HG03139 (cell line): ENCODE data around the gene OSER1.

Experiments
- ATAC-seq: cut with Tn5 transposase; IDR thresholded peaks from one replicate; pipeline ENCODE4 v1.9.1; 2021; ENCODE audit not compliant: unreplicated experiment

Gene OSER1

GRCh38 chr20:44228465-44229258 lies 18.1 kb upstream of the OSER1 start:
- no peak for ATAC-seq

DNA sequence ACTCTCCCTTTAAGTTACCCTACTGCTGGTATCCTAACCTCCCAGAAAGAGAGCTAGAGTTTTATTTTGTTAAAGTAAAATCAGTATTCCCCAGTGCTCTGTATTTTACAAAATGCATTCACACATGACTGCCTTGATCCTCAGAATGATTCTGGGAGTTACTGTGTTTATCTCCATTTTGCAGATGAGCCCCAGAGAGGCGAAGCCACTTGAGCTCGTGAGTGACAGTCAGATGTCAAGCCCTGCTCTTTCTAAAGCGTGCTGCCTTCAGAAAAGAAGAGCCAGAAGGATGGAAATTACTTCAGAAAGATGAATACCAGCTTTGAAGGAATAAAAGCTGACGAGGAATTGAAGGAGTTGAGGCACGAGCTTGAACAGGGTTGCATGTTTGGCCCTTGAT lies 14.1 kb upstream of the OSER1 start:
- no peak for ATAC-seq

DNA sequence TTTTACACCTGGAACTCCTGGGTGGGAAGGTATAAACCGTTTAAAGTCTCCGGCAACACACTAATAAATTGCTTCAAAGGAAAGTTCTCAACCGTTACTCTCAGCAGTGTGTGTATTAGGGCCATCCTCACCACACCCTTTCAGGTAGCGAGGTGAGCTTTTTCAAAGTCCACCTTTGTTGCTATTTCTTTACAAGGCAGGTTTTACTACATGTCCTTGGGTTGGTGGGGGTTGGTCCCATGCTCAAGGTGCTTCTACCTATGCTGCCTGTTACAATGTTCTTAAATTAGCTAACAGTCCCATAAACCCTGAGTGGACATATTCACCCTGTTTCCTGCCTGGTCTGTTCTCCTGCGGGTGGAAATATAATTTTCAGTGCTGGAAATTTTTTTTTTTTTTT lies 13.2 kb upstream of the OSER1 start:
- no peak for ATAC-seq

GRCh38 chr20:44222633-44223368 lies 12.2 kb upstream of the OSER1 start:
- no peak for ATAC-seq

DNA sequence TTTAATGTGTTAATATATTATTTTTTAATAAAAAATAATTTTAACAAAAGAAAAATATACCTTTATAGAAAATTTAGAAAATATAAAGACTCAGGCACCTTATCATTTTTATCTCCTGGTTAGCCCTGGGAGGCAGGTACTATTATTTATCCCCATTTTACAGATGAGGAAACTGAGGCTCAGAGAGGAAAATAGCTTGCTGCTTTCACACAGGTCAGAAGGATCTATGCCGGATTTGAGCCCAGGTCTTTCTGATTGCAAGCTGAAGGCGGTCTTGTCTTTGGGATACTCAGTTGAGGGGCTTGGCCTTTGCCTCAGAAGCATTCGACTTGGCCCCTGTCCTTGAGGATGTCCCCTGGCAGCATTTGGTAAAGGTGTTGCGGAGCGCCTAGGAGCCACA lies 11.5 kb upstream of the OSER1 start:
- no peak for ATAC-seq

DNA sequence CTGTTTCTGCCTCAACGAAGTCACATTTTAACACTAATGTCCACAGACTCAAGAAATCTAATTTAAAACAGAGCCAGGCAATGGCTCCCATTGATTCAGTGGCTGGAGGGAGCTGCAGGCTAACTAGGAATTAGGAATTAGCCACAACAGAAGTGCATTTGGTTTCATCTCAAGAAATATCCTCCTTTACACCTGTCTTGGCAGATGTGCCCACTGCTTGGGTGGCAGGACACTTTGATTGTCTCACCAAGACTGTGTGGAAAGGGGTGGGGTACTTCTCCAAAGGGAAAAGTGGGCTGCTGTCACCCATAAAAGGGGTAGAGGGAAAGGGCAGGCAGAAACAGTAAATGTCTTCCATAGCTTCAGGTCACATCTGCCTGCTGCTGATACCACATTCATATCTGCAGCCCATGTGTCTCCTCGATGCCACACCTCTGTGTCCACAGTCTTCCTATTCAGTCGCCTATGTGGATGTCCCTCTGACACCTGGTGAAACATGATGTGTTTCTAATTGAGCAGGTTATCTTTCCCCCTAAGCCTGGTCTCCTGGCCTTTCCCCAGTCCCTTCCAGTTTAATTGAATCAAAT lies 10.9 kb upstream of the OSER1 start:
- ATAC-seq = no peak

DNA sequence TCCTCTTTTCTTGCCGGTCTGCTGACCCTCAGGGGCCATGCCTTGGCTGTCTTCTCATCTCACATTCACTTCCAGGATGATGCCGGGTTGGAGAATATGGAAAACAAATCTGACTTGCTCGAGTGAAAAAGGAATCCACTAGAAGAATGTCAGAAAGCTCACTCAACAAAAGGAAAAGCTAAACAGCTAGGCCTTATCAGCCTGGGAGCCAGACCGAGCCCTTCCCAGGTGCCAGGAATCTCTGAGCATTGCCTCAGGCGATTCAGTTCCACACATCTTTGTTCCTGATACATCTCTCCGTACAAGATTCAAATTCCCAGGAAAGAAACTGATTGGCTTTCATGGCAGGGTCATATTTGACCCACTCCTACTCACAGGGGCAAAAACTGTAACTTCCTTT lies 9.2 kb upstream of the OSER1 start:
- ATAC-seq = no peak

DNA sequence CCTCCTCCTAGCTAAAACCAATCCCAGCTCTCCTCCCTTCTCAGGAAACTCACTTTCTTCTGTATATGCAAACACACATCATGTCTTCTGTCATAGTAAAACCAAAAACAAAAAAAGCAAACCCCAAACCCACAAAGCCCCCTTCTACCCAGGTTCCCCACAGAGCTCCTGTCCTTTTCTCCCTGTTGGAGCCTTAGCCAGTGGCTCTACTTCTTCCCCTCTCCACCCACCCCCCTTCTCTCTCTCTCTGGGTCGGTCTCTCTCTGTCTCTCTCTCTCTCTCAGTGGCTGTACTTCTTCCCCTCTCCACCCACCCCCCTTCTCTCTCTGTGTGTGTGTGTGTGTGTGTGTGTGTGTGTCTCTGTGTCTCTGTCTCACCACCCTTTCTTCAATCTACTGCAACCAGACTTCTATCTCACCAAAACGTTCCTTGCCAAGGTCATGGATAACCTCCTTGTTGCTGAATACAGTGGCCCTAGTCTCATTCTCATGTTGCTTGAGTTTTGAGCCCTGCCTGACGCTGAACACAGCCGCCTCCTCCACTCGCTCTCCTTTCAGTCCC lies 8.7 kb upstream of the OSER1 start:
- ATAC-seq = no peak

DNA sequence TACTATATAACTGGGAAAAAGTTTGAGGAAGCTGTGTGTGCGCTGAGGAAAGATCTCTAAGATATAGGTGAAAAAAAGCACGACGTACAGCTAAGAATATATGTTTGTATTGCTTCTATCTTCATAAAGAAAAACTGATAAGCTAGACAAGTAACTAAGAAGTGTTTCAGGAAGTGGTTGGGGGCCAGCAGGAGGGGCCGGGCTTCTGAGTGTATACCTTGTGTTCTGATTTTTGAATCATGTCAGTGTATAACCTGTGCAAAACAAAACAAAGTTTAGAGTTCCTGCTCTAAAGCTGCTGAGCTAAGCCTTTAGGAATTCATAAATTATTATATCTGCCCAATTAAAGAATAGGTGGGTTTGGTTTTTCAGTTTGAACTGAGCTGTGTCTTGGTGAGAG lies 7.9 kb upstream of the OSER1 start:
- no peak for ATAC-seq

DNA sequence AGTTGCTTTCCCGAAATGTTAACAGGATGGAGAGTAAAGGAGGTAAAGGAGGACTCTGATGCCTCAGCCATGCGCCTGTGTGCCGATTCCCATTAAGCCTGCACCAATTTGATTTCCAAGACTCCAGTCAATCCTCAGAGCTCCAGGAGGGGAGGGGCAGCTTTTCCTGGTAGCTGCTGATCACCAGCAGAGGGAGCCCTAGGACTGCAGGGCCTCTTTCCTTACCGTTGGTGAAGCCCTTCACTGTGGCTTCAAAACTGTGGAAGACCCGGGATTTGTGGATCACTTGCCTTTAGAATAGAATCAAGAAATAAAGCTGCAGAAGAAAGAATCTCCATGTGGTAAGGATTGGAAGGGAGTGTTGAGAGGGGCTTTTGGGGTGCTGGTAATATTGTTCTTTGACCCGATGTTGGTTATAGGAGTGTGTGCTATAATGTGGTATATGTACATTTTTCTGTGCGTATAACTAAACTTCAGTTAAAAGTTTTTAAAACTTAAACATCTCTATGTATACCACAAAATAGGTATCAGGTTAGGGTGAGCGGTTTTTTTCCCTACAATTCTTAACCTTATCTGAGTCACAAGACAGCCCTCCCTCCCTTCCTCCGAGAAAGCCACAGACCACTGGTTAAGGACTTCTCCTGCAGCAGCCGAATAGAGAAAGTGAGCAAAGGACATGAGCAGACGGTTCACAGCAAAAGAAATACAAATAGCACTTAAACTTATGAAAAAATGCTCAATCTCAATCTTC lies 6.9 kb upstream of the OSER1 start:
- no peak for ATAC-seq

DNA sequence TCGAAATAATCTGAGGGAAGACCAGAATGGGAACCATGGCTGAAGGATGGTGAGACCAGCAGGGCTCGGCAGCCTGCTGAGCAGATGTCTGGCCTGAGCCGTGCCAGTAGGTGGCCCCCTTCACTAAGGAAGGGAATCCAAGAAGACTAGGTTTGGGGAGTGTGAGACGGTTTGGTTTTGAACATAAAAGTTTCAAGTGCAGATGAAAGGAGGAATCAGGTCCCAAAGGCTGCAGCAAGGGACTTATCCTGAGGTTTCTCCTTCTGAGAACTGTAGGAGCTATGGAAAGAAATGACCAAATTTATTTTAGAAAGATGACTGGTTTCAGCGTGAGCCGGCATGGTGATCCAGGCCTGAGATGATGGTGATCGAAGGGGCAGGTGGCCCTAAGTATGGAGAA lies 4.6 kb upstream of the OSER1 start:
- no peak for ATAC-seq

DNA sequence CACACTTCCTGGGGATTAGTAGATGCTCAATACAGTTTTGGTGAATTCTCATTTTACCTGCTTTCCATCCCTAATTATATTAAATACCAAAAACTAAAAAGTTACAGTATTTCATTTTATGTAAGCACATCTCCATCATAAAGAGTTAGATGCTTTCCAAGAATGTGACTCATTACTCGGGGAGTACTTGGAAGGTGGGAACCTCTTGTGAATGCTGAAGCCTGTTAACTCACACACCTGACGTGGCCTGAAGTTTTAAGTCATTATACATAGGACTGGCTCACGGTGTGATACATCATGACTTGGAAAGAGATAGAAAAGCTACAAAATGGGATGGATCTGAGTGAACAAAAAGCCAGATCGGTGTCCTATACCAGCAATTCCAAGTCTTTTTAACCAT lies 2.2 kb upstream of the OSER1 start:
- no peak for ATAC-seq

GRCh38 chr20:44211177-44212039 lies 837 bp upstream of the OSER1 start:
- no peak for ATAC-seq

- no peak for ATAC-seq
Observed at GRCh38 chr20:44209686-44210405, 725 bp downstream of the OSER1 start.

GRCh38 chr20:44208770-44209169 lies 1.8 kb downstream of the OSER1 start:
- ATAC-seq = no peak

GRCh38 chr20:44208165-44208564 lies 2.4 kb downstream of the OSER1 start:
- no peak for ATAC-seq

- no peak for ATAC-seq
Observed at GRCh38 chr20:44207126-44207723, 3.3 kb downstream of the OSER1 start.

GRCh38 chr20:44206132-44206531 lies 4.4 kb downstream of the OSER1 start:
- no peak for ATAC-seq

DNA sequence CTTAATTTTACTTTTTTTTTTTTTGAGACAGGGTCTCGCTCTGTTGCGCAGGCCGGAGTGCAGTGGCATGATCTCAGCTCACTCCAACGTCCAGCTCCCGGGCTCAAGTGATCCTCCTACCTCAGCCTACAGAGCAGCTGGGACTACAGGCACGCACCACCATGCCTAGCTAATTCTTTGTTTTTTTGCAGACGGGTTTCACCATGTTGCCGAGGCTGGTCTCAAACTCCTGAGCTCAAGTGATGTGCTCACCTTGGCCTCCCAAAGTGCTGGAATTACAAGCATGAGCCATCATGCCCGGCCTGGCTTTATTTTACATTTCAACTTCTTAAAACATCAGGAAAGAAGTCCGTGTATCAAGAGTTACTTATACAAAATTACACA lies 5.7 kb downstream of the OSER1 start:
- no peak for ATAC-seq
